Activated effector memory CD4-positive, alpha-beta T cell treated with Interleukin-2 at 50 U/mL for 16 hours (primary cell): ENCODE data around the gene FDX1.

Source experiments
- DNase-seq: peaks from one replicate; pipeline ENCODE4 v3.0.0-alpha.2; 2020

The FDX1 gene

DNA sequence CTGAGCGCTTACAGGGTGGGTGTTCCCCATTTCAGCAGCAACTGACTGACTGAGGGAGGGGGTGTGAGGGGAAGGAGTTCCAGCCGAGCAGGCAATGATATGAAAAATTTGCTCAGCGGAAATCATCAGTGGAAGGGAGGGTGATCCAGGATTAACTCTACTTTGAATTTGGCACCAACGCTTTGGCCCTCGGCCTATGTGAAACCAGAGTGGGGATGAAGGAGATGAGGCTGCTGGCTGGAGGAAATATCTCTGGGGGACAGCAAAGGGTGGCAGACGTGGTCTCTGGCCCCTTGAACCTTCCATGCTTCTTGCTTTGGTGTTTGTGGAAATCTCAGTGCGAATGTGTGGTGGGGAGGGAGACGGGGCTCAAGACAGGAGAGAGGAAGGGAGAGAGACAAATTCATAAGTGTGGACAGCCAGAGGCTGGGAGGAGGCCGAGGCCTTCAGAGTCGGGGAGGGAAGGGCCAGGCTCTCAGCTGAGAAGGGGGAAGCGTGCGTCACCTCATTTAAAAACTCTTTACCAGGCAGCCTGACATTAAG lies 83.6 kb downstream of the FDX1 start:
- DNase-seq, result no peak

DNA sequence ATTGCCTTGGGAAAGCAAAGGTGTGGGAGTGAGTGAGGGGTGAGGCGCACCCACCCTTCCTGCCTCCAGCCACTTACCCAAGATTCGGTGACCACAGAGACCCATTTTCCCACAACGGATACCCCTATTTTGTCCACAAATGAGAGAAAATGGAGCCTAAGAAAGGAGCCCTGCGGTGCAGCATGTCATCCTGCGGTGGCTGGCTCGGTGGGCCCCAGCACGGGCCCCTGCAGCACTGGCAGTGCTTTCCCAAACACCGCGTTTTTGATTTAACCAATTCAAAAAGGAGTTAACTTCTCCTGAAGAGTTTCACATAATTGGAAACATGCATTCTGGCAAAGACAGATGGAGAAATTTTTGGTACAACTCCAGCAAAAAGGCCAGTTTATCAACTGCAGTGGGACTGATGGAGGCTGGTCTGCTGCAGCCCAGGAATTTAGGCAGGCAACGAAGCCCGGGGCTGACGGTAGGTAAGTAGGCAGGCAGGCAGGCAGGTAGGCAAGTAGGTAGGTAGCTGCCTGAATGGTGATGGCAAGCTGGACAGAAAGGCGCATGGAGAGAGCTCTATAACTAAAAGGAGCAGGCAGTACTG lies 84.2 kb downstream of the FDX1 start:
- no peak for DNase-seq
